GM12864 (cell line): Measurements from ENCODE around the gene GSG1L.

Experiments
- DNase-seq: peaks from one replicate; pipeline ENCODE4 v3.0.0-alpha.2; 2011; ENCODE audit warnings: low read depth
- H3K4me3 ChIP-seq: 2 replicates; pipeline ENCODE4 v1.5.1; 2011; ENCODE audit warnings: mild to moderate bottlenecking, low read depth, low read length, control low read depth
- CTCF ChIP-seq: IDR thresholded peaks from 2 replicates; pipeline ENCODE4 v1.5.1; 2011; ENCODE audit warnings: low read depth, mild to moderate bottlenecking, moderate library complexity, low read length, control low read depth, inconsistent platforms; ENCODE audit errors: missing control alignments

GSG1L gene

GRCh38 chr16:28027055-28027454 is 36.5 kb downstream of the GSG1L start:
- TF ChIP-seq CTCF = no peak
- no peak for DNase-seq
- H3K4me3 ChIP-seq = no peak overlapping the region

- no peak for TF ChIP-seq CTCF
- H3K4me3 ChIP-seq = no peak overlapping the region
- no peak for DNase-seq
These were observed 37.9 kb downstream of the GSG1L start for GRCh38 chr16:28025631-28026030.

DNA sequence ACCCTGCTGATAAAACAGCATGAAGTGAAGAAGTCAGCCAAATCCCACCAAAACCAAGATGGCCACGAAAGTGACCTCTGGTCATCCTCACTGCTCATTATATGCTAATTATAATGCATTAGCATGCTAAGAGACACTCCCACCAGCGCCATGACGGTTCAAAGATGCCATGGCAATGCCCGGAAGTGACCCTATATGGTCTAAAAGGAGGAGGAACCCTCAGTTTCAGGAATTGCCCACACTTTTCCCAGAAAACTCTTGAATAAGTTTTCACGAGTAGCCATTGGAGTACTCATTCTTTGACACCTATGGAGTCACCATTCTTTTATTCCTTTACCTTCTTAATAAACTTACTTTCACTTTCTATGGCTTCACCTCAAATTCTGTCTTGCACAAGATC is 44.3 kb downstream of the GSG1L start:
- TF ChIP-seq CTCF = no peak
- H3K4me3 ChIP-seq = no peak overlapping the region
- DNase-seq = no peak

DNA sequence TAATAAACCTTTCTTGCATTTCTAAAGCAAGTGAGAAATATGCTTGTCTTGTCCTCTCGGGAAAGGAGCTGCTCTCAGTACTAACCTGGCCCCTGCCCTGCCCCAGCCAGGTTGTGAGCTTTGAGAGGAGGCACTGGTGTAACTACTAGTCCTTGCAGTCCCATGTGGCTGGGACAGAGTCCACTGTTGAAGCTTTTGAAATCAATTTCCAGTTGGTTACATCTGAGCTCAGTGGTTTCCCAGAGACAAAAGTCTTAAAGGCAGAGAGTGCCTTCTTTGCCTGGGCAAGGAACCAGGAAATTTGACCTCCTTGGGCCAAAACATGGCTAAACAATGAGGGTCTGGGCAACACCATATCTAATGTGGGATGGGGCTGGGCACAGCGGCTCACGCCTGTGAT is 48.7 kb downstream of the GSG1L start:
- no peak overlapping the region for H3K4me3 ChIP-seq
- no peak for TF ChIP-seq CTCF
- no peak for DNase-seq

DNA sequence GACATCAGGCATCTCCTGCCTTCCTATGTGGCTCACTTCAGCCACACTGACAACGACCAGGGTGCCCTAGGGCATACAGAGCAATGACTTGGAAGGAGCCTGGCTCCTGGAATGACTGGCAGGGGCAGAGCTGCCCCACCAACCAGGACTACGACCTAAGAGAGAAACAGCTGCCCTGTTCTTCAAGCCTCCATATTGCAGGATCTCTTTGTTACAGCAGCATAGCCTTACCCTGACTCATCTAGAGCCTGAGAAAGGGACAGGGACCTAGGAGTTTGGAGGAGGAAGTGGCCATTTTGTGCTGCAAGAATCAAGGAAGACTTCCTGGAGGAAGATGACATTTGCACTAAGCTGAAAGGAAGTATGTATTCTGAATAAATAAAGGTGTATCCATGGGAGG is 49.6 kb downstream of the GSG1L start:
- no peak for DNase-seq

GRCh38 chr16:28013392-28013791 is 50.1 kb downstream of the GSG1L start:
- H3K4me3 ChIP-seq = no peak overlapping the region
- no peak for TF ChIP-seq CTCF
- DNase-seq = no peak

More for the DNA sequence above, 49.6 kb downstream of the GSG1L start:
- H3K4me3 ChIP-seq = no peak overlapping the region
- no peak for TF ChIP-seq CTCF

- no peak for DNase-seq
- H3K4me3 ChIP-seq = no peak overlapping the region
- no peak for TF ChIP-seq CTCF
These were observed 51.5 kb downstream of the GSG1L start for GRCh38 chr16:28011971-28012445.
